HG02840 (cell line): Measurements from ENCODE around the gene CCDC32.

Experiments
- ATAC-seq: cut with Tn5 transposase; IDR thresholded peaks from one replicate; pipeline ENCODE4 v1.9.1; 2021; ENCODE audit warnings: mild to moderate bottlenecking, moderate library complexity, moderate number of reproducible peaks; ENCODE audit not compliant: unreplicated experiment, low FRiP score

The CCDC32 gene

DNA sequence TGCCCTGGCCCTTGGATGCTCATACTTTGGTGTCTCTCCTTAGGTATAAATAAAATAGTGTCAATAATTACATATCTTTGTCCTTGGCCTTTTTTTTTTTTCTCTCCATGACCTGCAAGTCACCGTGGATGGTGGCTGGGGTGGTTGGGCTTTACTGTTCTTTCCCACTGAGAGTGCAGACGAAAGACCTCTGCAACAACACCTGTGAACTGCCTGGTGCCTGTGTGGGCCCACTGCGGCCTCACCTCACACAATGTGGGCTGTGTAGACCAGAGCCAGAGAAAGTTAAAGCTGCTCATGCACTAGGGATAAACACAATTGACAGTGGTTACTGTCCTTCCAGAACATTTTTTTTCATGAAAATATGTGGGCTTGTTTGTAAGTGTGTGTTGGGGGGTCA lies 39.0 kb downstream of the CCDC32 start:
- ATAC-seq, result no peak

DNA sequence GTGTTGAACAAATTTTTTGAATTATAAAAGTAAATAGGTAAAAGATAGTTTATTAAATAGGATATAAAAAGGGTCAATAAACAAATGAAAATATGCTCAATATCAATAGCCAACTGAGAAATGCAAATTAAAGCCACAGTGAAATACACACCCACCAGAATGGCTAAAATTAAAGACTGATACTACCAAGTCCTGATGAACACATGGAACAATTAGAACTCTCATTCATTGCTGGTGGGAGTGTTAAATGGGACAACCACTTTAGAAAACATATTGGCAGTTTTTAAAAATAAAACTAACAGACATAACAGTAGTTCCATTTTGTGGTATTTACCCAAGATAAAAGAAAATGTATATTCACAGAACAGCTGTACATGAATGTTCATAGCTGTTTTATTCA lies 41.2 kb downstream of the CCDC32 start:
- ATAC-seq, result no peak

DNA sequence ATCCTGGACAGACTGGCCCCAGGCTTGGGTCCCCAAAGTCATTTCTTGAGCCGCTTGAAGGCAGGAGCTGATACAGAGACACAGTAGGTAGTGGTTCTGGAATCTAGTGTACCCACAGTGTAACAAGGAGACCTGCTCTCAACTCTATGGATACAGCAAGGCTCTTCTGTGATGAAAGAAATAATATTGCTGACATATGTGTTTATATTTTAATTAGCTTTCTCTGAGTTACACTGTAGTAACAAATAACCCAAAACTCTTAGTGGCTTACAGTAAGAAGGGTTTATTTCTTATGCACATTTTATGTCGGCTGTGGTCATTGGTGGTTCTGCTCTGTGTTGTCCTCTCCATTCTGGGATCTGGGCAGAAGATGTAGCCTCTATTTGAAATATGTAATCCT lies 48.5 kb downstream of the CCDC32 start:
- ATAC-seq, result no peak

GRCh38 chr15:40513609-40514008 lies 51.2 kb downstream of the CCDC32 start:
- no peak for ATAC-seq

DNA sequence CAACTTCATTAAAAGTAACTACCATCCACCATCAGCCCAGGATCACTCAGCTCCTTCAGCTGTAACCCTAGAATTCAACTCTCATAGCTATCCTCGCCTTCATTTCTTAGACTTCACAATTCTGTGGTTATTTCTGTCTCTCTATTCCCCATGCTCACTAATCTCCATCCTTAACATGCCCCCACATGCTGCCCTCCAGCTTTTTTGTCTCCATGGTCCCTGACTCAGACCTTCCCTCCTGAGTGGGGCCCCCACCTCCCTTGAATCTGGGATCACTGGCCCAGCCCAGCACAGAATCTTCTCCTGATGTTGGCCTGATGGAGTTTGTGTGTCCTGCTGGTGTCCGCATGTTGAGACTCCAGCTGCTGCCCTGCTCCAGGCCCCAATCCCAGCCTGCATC lies 52.4 kb downstream of the CCDC32 start:
- no peak for ATAC-seq

DNA sequence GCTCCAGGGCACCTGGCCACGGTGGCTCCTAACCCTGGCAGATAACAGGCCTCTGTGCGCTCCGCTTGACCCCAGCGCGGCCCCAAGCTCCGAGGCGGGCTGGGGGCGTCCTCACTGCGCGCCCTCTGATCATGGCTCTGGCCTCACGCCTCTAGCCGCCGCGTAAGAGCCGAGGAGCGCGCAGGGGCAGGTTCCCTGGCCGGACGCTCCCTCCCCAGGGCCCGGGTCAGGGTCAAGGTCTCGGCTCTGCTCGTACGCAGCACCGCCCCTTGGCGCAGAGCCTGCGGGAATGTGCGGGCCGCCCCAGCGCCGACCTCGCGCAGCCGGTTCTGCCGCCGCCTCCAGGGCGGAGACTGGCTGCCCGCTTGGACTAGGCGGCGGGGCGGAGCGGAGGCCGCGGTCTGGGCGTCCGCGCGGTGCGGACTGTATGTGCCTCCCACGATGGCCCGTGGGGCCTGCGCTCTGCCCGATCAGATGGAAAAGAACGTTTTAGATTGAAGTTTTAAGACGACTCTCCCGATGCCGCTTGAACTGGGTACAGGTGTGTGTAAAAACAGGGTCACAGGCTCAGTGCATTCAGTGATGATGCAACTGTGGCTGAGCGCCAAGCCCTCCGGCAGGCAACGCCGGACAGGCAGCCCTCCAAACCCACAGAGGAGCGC lies 53.2 kb downstream of the CCDC32 start:
- no peak for ATAC-seq

DNA sequence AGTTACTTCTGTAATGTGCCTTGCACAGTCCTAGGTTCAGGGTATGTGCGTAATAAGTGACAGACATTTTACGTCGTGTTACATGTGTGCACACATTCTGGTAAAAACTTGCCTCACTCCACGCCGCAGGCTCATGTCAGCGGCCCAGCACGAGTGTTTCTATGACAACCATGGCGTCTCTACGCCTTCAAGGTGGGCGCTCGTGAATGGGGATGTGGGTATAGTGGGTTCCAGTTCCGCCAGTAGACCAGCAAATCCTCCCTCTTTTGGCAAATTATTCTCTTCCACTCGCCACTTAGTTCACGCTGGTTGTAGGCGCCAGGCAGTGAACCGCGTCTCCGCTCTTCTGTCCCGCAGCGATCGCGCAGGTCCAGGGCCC lies 53.8 kb downstream of the CCDC32 start:
- ATAC-seq, result no peak

DNA sequence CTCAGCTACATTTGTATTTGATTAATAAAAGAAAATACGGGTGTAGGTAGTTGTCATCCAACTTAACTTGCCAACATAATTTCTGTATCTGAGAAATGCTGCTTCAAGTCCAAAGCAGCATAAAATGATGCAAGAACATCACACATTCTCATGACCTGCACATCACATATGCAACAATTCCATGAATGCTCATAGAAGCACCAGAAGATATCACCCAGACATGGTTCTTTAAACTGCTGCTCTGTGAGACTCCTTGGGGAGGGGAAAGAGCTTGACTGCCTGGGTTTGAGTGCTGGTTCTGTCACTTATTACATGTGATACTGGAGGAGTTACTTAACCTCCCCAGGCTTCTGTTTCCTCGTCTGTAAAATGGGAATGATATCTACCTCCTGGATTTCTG lies 54.6 kb downstream of the CCDC32 start:
- no peak for ATAC-seq

DNA sequence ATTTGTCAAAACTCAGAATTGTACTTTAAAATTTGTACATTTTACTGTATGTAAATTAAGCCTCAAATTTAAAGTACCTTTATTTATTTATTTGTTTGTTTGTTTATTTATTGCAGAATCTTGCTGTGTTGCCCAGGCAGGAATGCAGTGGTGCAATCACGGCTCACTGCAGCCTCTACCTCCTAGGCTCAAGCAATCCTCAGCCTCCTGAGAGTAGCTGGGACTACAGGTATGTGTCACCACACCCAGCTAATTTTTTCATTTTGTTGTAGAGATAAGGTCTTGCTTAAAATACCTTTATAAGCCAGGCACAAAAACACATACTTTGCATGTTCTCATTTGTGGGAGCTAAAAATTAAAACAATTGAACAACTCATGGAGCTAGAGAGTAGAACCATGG lies 56.6 kb downstream of the CCDC32 start:
- no peak for ATAC-seq

- ATAC-seq, result no peak
Observed at GRCh38 chr15:40506964-40507571, 57.8 kb downstream of the CCDC32 start.
